ENCODE data around the gene ARHGAP24. TPM values are rescaled to one million over a fixed set of nuclear protein-coding genes. Genes with fewer than 3 reads are reported as not detected.

The ARHGAP24 gene
- total RNA-seq, 1 experiment from 2014 or later, result 2.1 TPM

DNA sequence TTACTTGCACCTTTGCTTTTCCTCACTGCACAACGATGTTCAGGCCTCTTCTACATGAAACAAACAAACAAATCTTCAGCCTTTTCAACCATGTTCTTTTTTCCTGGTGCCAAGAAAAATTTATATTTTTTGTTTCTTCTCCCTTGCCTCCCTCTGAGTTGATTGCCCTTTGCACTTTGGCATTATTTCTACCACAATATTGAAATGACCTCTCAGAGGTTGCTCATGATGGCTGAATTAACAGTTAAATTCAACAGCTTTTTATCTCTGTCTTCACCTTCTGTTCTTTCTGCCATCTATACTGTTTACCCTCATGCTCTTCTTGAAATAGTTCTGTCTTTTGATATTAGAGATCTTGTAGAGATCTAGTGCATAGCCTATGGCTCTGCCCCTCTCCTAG is 308.9 kb downstream of the ARHGAP24 start (continued):
- TF ChIP-seq ZNF396 (CRISPR knock-in tag; IDR thresholded peaks at IDR 0.05; ENCODE audit: borderline replicate concordance), result no peak

GRCh38 chr4:85784348-85784747 is 309.4 kb downstream of the ARHGAP24 start:
- Mint-ChIP-seq H3K36me3 (no peaks in the 10 kb centered on the region), H3K27me3 (ENCODE audit: low read depth) (no peaks in the 10 kb centered on the region), H3K4me1 (peaks cover 9% of the 10 kb centered on the region), H3K27ac (no peak overlapping the region), H3K4me3 (no peak overlapping the region), H3K9me3 (peaks cover 3% of the 10 kb centered on the region; the same call in 1 of the 2 replicates)
- TF ChIP-seq RORB (CRISPR knock-in tag; IDR thresholded peaks at IDR 0.05) (no peak), EMX1 (CRISPR knock-in tag; IDR thresholded peaks at IDR 0.05) (no peak), ZNF671 (CRISPR knock-in tag; IDR thresholded peaks at IDR 0.05) (no peak), GRHL2 (CRISPR knock-in tag; IDR thresholded peaks at IDR 0.05; ENCODE audit: insufficient replicate concordance, severe bottlenecking) (no peak), SP1 (CRISPR knock-in tag; conservative IDR thresholded peaks at IDR 0.05) (no peak), ZNF396 (CRISPR knock-in tag; IDR thresholded peaks at IDR 0.05; ENCODE audit: borderline replicate concordance) (no peak), AR (CRISPR knock-in tag; IDR thresholded peaks at IDR 0.05) (no peak), CREM (CRISPR knock-in tag; IDR thresholded peaks at IDR 0.05) (no peak), ESRRA (CRISPR knock-in tag; IDR thresholded peaks at IDR 0.05; ENCODE audit: borderline replicate concordance) (no peak), NR3C1 (CRISPR knock-in tag; conservative IDR thresholded peaks at IDR 0.05; ENCODE audit: low read depth) (no peak)
- no peak for ATAC-seq
- CTCF ChIA-PET, result interaction anchor here (1.4 kb wide), 1 partner anchor 12 kb away, joined by 5 read pairs; no protein-coding TSS in a partner anchor
- POLR2A ChIA-PET, result no interaction called here
- DNase-seq (ENCODE audit: low spot score), result no peak

DNA sequence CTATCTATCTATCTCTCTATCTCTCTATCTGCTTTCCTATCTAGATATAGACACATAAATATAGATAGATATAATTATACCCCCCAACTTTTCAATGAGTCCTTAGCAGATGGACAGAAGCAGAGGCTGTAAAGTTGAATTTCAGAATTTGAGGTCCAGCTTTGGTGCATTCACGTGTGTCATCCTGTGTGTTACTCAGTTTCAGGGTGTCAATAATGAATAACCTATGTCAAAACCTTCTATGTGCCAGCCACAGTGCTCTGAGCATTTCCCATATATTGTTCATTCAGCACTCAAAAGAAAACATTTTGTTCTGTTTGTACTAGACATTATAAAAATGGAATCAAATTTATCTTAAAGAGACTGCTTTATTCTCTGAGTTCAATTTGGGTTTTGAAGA is 310.0 kb downstream of the ARHGAP24 start:
- POLR2A ChIA-PET, result no interaction called here
- peaks cover 3% of the 10 kb centered on the region; the same call in 1 of the 2 replicates for H3K9me3 Mint-ChIP-seq
- CTCF ChIA-PET, result no interaction called here
- no peak overlapping the region for H3K27ac Mint-ChIP-seq
- H3K4me1 Mint-ChIP-seq, result peaks cover 9% of the 10 kb centered on the region
- no peaks in the 10 kb centered on the region for H3K27me3 Mint-ChIP-seq (ENCODE audit: low read depth)
- DNase-seq (ENCODE audit: low spot score), result no peak
- ATAC-seq, result no peak
- H3K36me3 Mint-ChIP-seq, result no peaks in the 10 kb centered on the region
- no peak overlapping the region for H3K4me3 Mint-ChIP-seq
- TF ChIP-seq OVOL2 (CRISPR knock-in tag; IDR thresholded peaks at IDR 0.05; ENCODE audit: borderline replicate concordance) (no peak), CREM (CRISPR knock-in tag; IDR thresholded peaks at IDR 0.05) (no peak), IRF2 (CRISPR knock-in tag; IDR thresholded peaks at IDR 0.05; ENCODE audit: borderline replicate concordance, low read depth) (no peak), E2F4 (CRISPR knock-in tag; IDR thresholded peaks at IDR 0.05; ENCODE audit: borderline replicate concordance, low read depth) (no peak), ZNF423 (CRISPR knock-in tag; IDR thresholded peaks at IDR 0.05) (no peak), FOXP1 (CRISPR knock-in tag; IDR thresholded peaks at IDR 0.05; ENCODE audit: borderline replicate concordance) (no peak), ZNF532 (CRISPR knock-in tag; IDR thresholded peaks at IDR 0.05; ENCODE audit: borderline replicate concordance) (no peak), FOXK1 (CRISPR knock-in tag; IDR thresholded peaks at IDR 0.05) (no peak), SP1 (CRISPR knock-in tag; conservative IDR thresholded peaks at IDR 0.05) (no peak), ZNF512 (CRISPR knock-in tag; IDR thresholded peaks at IDR 0.05; ENCODE audit: borderline replicate concordance) (no peak), CTCF (IDR thresholded peaks at IDR 0.05) (no peak), PRRX2 (CRISPR knock-in tag; IDR thresholded peaks at IDR 0.05) (no peak), NFE2L1 (CRISPR knock-in tag; IDR thresholded peaks at IDR 0.05) (no peak), ZNF317 (CRISPR knock-in tag; IDR thresholded peaks at IDR 0.05; ENCODE audit: borderline replicate concordance, low read depth) (no peak), SOX15 (CRISPR knock-in tag; IDR thresholded peaks at IDR 0.05) (no peak), RELA (CRISPR knock-in tag; IDR thresholded peaks at IDR 0.05; ENCODE audit: borderline replicate concordance) (no peak)
